ENCODE measurements around the gene NPAS2.

DNA sequence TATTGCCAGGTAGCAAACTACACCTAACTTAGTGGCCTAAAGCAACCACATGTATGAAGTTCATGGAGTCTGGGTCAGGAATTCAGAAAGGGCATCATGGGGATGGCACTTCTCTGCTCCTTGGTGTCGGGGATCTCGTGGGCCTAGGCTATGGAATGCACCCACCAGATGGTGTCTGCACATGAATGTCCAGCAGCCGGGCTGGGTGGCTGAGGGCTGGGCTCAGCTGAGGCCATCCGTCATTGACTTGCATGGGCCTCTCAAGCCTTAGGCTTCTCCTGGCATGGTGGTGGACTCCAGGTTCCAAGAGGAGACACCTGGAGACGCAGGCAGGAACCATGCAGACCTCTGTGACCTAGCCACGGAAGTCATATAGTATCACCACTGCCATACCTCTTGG is 156.1 kb downstream of the NPAS2 start:
- TF ChIP-seq, protein P1, sequence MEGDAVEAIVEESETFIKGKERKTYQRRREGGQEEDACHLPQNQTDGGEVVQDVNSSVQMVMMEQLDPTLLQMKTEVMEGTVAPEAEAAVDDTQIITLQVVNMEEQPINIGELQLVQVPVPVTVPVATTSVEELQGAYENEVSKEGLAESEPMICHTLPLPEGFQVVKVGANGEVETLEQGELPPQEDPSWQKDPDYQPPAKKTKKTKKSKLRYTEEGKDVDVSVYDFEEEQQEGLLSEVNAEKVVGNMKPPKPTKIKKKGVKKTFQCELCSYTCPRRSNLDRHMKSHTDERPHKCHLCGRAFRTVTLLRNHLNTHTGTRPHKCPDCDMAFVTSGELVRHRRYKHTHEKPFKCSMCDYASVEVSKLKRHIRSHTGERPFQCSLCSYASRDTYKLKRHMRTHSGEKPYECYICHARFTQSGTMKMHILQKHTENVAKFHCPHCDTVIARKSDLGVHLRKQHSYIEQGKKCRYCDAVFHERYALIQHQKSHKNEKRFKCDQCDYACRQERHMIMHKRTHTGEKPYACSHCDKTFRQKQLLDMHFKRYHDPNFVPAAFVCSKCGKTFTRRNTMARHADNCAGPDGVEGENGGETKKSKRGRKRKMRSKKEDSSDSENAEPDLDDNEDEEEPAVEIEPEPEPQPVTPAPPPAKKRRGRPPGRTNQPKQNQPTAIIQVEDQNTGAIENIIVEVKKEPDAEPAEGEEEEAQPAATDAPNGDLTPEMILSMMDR (IDR thresholded peaks at IDR 0.05; ENCODE audit: insufficient read depth, low read depth, low read length), result no peak
- TF ChIP-seq EZH2 (IDR thresholded peaks at IDR 0.05; ENCODE audit: insufficient read depth, low read length), result no peak

Measured in astrocyte (in vitro differentiated cells and primary cell).